ENCODE data around the gene MAFG.

MAFG gene

DNA sequence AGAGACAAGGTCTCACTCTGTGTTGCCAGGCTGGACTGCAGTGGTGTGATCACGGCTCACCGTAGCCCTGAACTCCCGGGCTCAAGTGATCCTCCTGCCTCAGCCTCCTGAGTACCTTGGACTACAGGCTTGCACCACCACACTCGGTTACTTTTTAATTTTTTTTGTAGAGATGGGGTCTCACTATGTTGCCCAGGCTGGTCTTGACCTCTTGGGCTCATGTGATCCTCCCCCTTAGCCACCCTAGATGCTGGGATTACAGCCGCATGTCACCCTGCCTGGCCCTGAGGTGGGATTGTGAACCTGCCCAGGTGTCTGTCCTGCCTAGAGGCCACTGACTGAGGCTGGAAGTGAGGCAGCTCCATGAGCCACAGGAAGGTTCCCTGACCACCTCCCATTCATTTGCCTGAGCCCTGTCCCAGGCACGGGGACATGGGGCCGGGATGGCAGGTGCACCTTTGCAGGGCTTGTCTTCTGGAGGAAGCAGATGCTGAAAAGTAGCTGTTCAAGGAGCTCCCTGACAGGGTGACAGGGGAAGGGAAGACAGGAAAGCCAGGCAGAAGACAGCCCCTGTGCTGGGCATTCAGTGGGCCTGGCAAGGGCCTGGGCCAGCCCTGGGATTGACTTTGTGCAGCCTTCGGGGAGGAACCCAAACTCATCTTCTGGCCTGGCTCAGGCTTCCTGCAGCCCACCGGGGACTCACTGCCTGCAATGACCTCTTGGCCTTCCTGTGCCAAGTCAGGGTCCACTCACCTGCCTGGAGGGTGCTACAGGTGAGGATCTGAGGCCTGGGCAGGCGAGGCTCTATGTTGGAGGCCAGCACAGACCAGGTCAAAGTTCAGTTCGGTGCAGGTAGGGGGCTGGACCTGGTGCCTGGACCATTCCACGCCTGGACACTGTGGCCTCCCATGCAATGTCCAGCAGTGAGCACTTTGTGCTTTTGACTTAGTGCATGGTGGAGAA is 41.6 kb upstream of the MAFG start:
- H3K9ac ChIP-seq (ENCODE audit: low read depth, low read length, poor library complexity, severe bottlenecking) = no peak overlapping the region

GRCh38 chr17:81968396-81968745 is 40.8 kb upstream of the MAFG start:
- peak overlapping the region; percentile 70 for H2AFZ ChIP-seq (ENCODE audit: low read length)
- H3K4me1 ChIP-seq (ENCODE audit: insufficient read depth, low read length, poor library complexity, severe bottlenecking) = peaks cover 17% of the 10 kb centered on the region

More for the DNA sequence above, 41.6 kb upstream of the MAFG start:
- H2AFZ ChIP-seq (ENCODE audit: low read length) = no peak overlapping the region
- H3K27me3 ChIP-seq (ENCODE audit: insufficient read depth, low read length, poor library complexity, severe bottlenecking) = no peaks in the 10 kb centered on the region
- H3K79me2 ChIP-seq (ENCODE audit: insufficient read depth, low read length) = no peaks in the 10 kb centered on the region
- H3K4me2 ChIP-seq (ENCODE audit: low read depth, low read length, poor library complexity, severe bottlenecking) = no peak overlapping the region
- TF ChIP-seq CTCF (conservative IDR thresholded peaks at IDR 0.05; ENCODE audit: low read length) (no peak), EZH2phosphoT487 (IDR thresholded peaks at IDR 0.05; ENCODE audit: borderline replicate concordance) (no peak)
- H3K9me3 ChIP-seq (ENCODE audit: insufficient read depth, low read depth, low read length) = no peaks in the 10 kb centered on the region
- peaks cover 17% of the 10 kb centered on the region for H3K4me1 ChIP-seq (ENCODE audit: insufficient read depth, low read length, poor library complexity, severe bottlenecking)
- H4K20me1 ChIP-seq (ENCODE audit: insufficient read depth, low read length, poor library complexity, severe bottlenecking) = no peaks in the 10 kb centered on the region
- no peak overlapping the region for H3K4me3 ChIP-seq (ENCODE audit: low read length, poor library complexity, severe bottlenecking)
- peaks cover 6% of the 10 kb centered on the region; the same call in 1 of the 2 replicates for H3F3A ChIP-seq (ENCODE audit: low read depth)
- no peaks in the 10 kb centered on the region for H3K36me3 ChIP-seq (ENCODE audit: insufficient read depth, low read length)
- H3K9me2 ChIP-seq (replicated peaks; ENCODE audit: low read depth, low read length) = no peaks in the 10 kb centered on the region

More at GRCh38 chr17:81968396-81968745, 40.8 kb upstream of the MAFG start:
- H3F3A ChIP-seq (ENCODE audit: low read depth) = peaks cover 6% of the 10 kb centered on the region; the same call in 1 of the 2 replicates
- H3K9me3 ChIP-seq (ENCODE audit: insufficient read depth, low read depth, low read length) = no peaks in the 10 kb centered on the region
- no peaks in the 10 kb centered on the region for H3K27me3 ChIP-seq (ENCODE audit: insufficient read depth, low read length, poor library complexity, severe bottlenecking)
- no peaks in the 10 kb centered on the region for H4K20me1 ChIP-seq (ENCODE audit: insufficient read depth, low read length, poor library complexity, severe bottlenecking)
- H3K4me3 ChIP-seq (ENCODE audit: low read length, poor library complexity, severe bottlenecking) = peak overlapping the region; percentile 45
- H3K79me2 ChIP-seq (ENCODE audit: insufficient read depth, low read length) = no peaks in the 10 kb centered on the region
- TF ChIP-seq CTCF (conservative IDR thresholded peaks at IDR 0.05; ENCODE audit: low read length) (no peak), EZH2phosphoT487 (IDR thresholded peaks at IDR 0.05; ENCODE audit: borderline replicate concordance) (no peak)
- H3K36me3 ChIP-seq (ENCODE audit: insufficient read depth, low read length) = no peaks in the 10 kb centered on the region
- no peaks in the 10 kb centered on the region for H3K9me2 ChIP-seq (replicated peaks; ENCODE audit: low read depth, low read length)
- H3K4me2 ChIP-seq (ENCODE audit: low read depth, low read length, poor library complexity, severe bottlenecking) = peak overlapping the region; percentile 70
- H3K9ac ChIP-seq (ENCODE audit: low read depth, low read length, poor library complexity, severe bottlenecking) = peak overlapping the region; percentile 35
